ENCODE measurements around the gene G6PD. TPM values are rescaled to one million over a fixed set of nuclear protein-coding genes. Genes with fewer than 3 reads are reported as not detected.

Gene G6PD
- total RNA-seq, 1 donor from 2014 or later = 86.4 TPM

DNA sequence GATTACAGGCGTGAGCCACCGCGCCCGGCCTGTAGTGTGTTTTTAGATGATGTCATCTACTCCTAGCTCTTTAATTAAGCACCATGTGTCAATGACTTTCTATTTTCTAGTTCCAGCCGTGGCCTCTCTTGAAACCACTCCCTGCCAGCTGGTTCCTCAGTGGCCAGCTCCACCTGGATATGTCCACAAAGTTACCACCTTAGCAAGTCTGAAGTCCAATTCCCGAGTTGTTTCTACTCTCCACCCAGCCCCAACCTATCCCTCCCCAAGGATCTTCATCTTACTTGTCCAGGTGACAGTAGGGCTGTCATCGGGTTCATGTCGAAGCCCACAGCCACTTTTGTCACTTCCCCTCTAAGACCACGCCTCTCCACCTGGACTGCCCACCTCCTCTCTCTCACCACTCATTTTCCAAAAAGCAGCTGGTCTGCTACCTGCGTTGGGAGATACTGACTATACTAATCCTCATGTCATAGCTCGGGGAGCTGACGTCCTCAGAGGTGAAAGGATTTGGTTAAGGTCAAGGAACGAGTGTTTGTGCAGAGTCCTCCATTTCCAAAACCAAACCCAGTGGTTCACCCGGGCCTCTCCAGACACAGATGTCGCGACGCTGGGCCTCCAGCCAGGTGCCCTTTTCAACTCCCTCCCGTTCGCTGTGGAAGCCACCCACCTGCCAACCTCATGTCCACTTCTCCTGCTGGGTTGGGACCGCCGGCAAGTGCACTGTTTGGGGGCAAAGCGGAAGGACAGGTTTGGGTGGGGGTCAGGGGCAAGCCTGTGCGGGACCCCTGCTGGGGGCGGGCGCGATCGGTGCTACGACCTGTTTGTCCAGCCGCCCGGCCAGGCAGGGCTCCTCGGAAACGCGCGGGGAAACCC is 31.3 kb downstream of the G6PD start:
- Histone ChIP-seq H3K27me3 (no peaks in the 10 kb centered on the region), H3K36me3 (no peaks in the 10 kb centered on the region), H3K4me1 (no peaks in the 10 kb centered on the region), H3K4me3 (peak overlapping the region; percentile 50 to 62), H3K27ac (peak overlapping the region; percentile 82), H3K9me3 (no peaks in the 10 kb centered on the region)
- DNase-seq (ENCODE audit: extremely low spot score in 2 of 2) = no peak
- TF ChIP-seq CTCF (IDR thresholded peaks at IDR 0.05) (no peak), POLR2AphosphoS5 (IDR thresholded peaks at IDR 0.05; ENCODE audit: insufficient read depth in 1 of 2, low read depth in 1 of 2) (no peak), POLR2A (IDR thresholded peaks at IDR 0.05) (no peak)
- intact Hi-C loops (cut with DNase I) = loop anchor here (5.0 kb wide), 1 partner anchor 38 kb away; the partner anchor contains the start of gene LAGE3

GRCh38 chrX:154513716-154514115 is 32.9 kb downstream of the G6PD start:
- TF ChIP-seq CTCF (IDR thresholded peaks at IDR 0.05) = no peak
- TF ChIP-seq POLR2AphosphoS5 (IDR thresholded peaks at IDR 0.05; ENCODE audit: insufficient read depth in 1 of 2, low read depth in 1 of 2) = no peak
- no peak for TF ChIP-seq POLR2A (IDR thresholded peaks at IDR 0.05)
- H3K27ac ChIP-seq = no peak overlapping the region
- no peaks in the 10 kb centered on the region for H3K4me1 ChIP-seq
- no peaks in the 10 kb centered on the region for H3K9me3 ChIP-seq
- no peak overlapping the region for H3K4me3 ChIP-seq
- DNase-seq (ENCODE audit: extremely low spot score in 2 of 2) = no peak
- intact Hi-C loops (cut with DNase I) = no loop called here
- no peaks in the 10 kb centered on the region for H3K27me3 ChIP-seq
- H3K36me3 ChIP-seq = peaks cover 0 to 1% of the 10 kb centered on the region in 2 donors

DNA sequence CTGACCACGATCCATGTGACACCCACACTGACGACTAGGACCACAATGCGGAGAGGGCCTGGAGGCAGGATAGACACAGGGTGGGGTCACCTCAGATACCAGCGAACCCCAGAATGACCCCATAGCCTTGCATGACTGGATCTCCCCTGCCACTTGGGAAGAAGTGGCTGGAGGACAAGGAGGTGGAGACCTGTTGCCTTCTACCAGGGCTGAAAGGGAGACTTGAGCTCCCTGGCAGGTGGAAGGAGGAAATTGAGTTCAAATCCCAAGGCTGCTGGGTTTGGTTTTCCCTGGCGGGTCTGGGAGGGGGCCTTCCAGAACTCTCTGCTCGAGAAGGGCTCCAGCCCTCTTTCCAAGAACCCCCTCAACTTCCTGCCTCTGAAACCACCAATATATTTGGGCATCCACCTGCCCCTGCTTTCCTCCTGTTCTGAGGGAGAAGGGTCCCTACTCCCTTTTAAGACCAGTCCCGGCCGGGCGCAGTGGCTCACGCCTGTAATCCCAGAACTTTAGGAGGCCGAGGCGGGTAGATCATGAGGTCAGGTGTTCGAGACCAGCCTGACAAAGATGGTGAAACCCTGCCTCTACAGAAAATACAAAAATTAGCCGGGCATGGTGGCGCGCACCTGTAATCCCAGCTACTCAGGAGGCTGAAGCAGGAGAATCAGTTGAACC is 33.6 kb downstream of the G6PD start:
- Histone ChIP-seq H3K4me3 (no peak overlapping the region), H3K27me3 (no peaks in the 10 kb centered on the region), H3K27ac (no peak overlapping the region), H3K4me1 (no peaks in the 10 kb centered on the region), H3K36me3 (peaks cover 0 to 7% of the 10 kb centered on the region in 2 donors), H3K9me3 (no peaks in the 10 kb centered on the region)
- no peak for TF ChIP-seq POLR2A (IDR thresholded peaks at IDR 0.05)
- intact Hi-C loops (cut with DNase I) = no loop called here
- DNase-seq (ENCODE audit: extremely low spot score in 2 of 2) = no peak

- Histone ChIP-seq H3K36me3 (peaks cover 0 to 7% of the 10 kb centered on the region in 2 donors), H3K4me3 (no peak overlapping the region), H3K27ac (no peak overlapping the region), H3K9me3 (no peaks in the 10 kb centered on the region), H3K27me3 (no peaks in the 10 kb centered on the region), H3K4me1 (no peaks in the 10 kb centered on the region)
- intact Hi-C loops (cut with DNase I) = no loop called here
- TF ChIP-seq POLR2A (IDR thresholded peaks at IDR 0.05) = no peak
- DNase-seq (ENCODE audit: extremely low spot score in 2 of 2) = no peak
Observed at GRCh38 chrX:154511761-154512160, 34.9 kb downstream of the G6PD start.

GRCh38 chrX:154509455-154509854 is 37.2 kb downstream of the G6PD start:
- Histone ChIP-seq H3K27me3 (no peaks in the 10 kb centered on the region), H3K36me3 (peaks cover 0 to 7% of the 10 kb centered on the region in 2 donors), H3K9me3 (no peaks in the 10 kb centered on the region), H3K27ac (no peak overlapping the region), H3K4me1 (no peaks in the 10 kb centered on the region), H3K4me3 (no peak overlapping the region)
- no peak for DNase-seq (ENCODE audit: extremely low spot score in 2 of 2)
- no peak for TF ChIP-seq POLR2AphosphoS5 (IDR thresholded peaks at IDR 0.05; ENCODE audit: insufficient read depth in 1 of 2, low read depth in 1 of 2)
- no peak for TF ChIP-seq POLR2A (IDR thresholded peaks at IDR 0.05)
- TF ChIP-seq CTCF (IDR thresholded peaks at IDR 0.05) = no peak
- intact Hi-C loops (cut with DNase I) = no loop called here

- H3K4me1 ChIP-seq = no peaks in the 10 kb centered on the region
- TF ChIP-seq CTCF (IDR thresholded peaks at IDR 0.05) (no peak), POLR2AphosphoS5 (IDR thresholded peaks at IDR 0.05; ENCODE audit: insufficient read depth in 1 of 2, low read depth in 1 of 2) (no peak), POLR2A (IDR thresholded peaks at IDR 0.05) (no peak)
- DNase-seq (ENCODE audit: extremely low spot score in 2 of 2) = no peak
- intact Hi-C loops (cut with DNase I) = no loop called here
- peaks cover 0 to 7% of the 10 kb centered on the region in 2 donors for H3K36me3 ChIP-seq
- H3K27ac ChIP-seq = no peak overlapping the region
- H3K9me3 ChIP-seq = no peaks in the 10 kb centered on the region
- H3K4me3 ChIP-seq = no peak overlapping the region
- no peaks in the 10 kb centered on the region for H3K27me3 ChIP-seq
Observed at GRCh38 chrX:154508384-154508745, 38.3 kb downstream of the G6PD start.
